GM19351 (cell line): Measurements from ENCODE around the gene RPL15.
"Not testable (repeated sequence)": the region's sequence is repeated elsewhere in the genome, so short reads cannot be mapped to it uniquely, and the experiment has no call there.

Source experiments
- ATAC-seq: cut with Tn5 transposase; IDR thresholded peaks from one replicate; pipeline ENCODE4 v1.9.1; 2021; ENCODE audit warnings: mild to moderate bottlenecking, moderate library complexity; ENCODE audit not compliant: unreplicated experiment

Gene RPL15

DNA sequence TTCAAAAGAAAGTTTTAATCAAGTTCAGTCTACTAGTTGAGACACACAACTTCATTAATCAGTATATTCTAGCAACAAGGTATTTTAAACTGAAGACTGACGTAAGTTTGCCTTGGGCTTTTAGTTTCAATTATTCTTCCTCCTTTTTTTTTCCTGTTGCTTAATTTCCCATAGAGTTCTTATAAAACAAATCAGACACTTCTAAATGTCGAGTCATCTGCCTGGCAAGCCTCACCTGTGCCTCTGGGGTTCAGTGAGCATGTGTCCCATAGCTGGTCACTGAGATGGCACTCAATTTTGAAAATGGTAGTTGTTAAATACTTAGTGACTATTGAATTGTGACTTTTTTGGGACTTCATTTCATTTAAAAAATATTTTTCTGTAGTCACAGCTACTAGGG is 27.5 kb upstream of the RPL15 start:
- ATAC-seq: no peak

DNA sequence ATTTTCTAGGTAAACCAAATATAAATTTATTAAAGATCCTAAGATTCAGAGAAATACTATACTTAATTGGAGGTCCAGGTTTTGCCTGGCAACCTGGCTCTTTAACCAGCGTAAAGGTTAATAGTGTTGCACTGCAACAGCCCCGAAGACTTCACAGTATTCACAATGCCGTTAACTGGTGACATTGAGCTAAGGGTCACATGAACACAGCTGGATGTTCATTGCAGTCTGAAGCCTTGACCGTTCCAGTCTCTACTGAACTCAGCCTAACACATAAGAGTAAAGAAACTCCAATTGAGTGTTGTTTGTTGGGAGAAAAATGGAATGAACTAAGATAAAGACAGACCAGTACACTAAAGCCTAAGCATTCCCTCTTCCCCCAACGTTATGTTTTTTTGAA is 27.0 kb upstream of the RPL15 start:
- no peak for ATAC-seq

DNA sequence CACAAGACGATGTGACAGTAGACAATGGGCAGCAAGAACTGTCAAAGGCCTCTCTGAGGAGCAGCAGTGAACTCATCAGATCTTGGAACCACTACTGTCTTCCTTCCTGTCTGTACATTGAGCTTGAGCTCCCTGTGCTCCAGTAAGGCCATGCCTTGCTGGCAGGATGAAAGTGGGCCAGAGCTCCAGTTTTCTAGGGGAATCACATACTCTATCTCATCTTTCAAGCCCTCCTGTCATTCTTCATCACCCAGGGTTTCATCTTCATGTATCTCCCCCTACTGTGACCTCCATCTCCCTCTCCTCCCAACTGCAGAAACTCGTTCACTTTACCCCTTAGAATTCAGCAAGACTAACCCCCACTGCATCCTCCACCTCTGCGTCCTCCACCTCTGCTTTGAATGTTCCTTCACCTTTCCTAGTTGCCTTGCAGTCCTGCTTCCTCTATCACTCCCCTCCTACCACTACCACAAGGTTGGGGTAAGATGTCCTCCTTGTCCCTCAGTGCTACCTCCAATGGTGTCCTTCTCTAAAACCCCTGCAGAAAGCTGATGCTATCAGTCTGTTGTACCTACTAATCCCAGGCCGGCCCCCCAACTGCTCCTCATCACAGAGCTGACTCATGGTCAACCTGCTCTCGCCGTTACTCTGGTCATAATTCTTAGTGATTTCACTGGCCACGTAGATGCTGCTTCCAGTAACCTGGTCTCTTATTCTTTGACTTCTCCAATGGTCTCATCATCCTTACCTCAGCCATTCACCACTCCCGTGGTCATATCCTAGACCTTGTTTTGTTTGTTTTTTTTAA is 22.5 kb upstream of the RPL15 start:
- no peak for ATAC-seq

DNA sequence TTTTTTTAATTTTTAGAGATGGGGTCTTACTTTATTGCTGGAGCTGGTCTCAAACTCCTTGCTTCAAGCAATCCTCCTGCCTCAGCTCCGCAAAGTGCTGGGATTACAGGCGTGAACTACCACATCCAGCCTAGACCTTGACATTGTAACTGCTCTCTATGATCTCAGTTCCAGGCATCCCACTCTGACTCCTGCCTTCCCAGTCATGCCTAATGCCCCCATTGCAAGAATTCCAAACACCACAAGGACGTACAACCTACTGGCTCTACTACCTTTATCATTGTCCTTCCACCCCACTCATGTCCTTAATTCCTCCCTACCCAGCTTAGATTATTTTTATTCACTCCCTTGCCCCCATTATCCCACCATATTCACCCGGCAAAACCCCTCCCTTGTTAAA is 21.8 kb upstream of the RPL15 start:
- no peak for ATAC-seq

DNA sequence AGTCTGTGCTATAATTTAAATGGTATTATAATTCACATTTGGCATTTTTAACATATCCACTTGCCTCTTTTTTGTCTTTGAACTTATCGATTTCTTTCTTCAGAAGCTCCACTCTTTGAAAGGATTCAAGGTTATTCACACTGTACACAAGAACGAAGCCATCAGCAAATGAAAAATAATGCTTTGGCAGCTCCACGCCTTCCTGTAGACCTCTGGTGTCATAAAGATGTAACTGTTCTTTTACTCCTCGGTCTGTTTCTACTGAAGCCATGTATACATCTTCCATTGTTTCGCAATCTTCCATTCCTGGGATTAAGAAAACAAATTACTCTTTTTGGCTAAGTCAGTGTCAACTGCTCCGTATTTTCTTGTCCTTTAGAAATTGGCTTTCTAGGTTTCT is 16.2 kb upstream of the RPL15 start:
- no peak for ATAC-seq

DNA sequence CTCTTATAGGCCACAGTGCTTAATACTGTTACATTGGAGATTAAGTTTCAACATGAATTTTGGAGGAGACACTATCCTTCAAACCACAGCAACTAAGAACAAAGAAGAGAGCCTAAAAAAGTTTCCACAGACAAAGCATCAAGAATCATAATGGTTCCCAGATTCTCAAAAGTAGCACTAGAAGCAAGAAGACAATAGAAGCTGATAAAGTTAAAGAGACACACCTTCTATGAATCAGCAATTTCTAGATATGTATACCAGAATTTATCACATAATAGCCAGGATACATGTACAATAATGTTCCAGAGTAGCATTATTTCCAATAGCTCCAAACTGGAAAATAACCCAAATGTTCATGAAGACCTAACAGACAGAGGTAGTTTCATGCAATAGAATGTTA is 12.4 kb upstream of the RPL15 start:
- no peak for ATAC-seq

DNA sequence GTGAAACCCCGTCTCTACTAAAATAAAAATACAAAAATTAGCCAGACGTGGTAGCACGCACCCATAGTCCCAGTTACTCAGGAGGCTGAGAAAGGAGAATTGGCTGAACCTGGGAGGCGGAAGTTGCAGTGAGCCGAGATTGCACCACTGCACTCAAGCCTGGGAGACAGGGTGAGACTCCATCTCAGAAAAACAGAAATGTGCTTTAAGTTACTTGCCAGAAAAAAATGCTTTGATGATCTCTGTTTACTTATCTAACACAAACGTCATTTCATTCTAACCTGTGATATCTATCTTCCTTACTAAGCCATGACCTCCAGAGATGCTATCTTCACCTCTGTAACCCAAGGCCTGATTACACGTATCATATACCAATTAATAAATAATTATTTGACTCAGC is 7.6 kb upstream of the RPL15 start:
- ATAC-seq: no peak

DNA sequence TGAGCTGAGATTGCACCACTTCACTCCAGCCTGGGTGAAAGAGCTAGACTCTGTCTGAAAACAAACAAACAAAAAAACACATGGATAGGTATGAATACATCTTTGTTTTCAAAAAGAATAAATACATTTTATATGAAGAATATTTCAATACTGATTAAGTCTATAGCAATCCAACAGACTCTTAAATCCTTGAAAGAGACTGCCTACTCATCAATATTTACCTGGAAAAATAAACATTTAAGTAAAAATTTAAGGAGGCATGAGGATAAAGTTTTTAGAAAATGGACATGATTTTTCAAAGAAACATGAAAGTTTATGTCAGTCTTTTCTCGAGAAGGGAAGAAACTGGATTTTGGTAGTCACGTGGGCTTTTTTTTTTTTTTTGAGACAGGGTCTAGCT is 5.5 kb upstream of the RPL15 start:
- no peak for ATAC-seq

DNA sequence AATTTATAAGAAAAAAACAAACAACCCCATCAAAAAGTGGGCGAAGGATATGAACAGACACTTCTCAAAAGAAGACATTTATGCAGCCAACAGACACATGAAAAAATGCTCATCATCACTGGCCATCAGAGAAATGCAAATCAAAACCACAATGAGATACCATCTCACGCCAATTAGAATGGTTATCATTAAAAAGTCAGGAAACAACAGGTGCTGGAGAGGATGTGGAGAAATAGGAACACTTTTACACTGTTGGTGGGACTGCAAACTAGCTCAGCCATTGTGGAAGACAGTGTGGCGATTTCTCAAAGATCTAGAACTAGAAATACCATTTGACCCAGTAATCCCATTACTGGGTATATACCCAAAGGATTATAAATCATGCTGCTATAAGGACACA is 4.6 kb upstream of the RPL15 start:
- ATAC-seq: not testable (repeated sequence)

DNA sequence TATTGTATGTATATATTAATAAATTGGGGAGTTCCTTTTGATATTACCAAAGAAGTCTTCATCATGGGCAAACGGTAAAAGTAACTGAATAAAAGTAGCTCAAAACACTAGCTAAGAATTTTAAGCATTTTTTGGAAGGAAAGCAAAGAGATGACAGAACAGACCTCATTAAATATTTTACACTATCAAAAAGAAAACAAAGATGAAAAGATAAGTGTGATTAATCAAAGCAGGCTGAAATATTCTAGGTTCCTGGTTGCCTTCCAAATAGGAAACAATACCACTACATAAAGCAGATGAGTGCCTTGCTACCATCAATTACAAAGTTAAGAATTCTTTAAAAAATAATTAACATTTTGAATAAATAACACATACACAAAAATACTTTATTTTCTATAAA is 3.8 kb upstream of the RPL15 start:
- no peak for ATAC-seq

DNA sequence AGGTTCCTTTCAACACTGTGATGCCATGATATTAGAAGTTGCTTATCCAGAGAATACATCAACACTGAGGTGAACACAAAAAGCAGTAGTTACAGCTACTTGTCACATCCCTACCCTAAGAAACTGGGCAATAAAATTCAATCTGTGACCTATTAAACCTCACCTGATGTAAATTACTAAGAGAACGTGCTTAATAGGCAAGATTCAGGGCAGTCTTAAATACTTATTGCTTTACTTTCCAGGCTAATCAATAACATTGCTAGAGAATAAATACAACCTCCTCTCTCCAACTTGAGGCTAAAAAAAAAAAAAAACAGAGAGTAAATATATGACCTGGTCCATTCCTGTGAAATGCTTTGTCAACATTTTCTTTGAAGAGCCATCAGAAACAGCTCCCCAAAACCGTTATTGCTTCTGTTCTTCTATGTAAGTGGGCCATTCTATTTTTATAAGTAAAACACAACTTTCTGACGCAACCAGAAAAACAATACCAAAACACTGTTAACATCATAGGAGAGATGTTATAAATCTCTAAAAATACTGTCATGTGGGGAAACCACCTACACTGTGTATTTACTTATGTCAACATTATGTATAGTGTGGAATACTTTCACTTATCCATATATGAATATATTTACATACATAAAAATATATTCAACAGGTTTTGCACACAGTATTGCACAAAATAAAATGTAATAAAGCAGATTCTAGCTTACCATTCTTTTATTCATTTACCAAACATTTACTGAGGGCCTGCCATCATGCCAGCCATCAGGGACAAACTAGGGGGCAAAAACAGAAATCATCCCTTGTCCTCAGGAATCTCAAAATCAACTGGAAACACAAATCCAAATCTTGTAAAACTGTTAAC is 2.8 kb upstream of the RPL15 start:
- ATAC-seq: peak; percentile 8

DNA sequence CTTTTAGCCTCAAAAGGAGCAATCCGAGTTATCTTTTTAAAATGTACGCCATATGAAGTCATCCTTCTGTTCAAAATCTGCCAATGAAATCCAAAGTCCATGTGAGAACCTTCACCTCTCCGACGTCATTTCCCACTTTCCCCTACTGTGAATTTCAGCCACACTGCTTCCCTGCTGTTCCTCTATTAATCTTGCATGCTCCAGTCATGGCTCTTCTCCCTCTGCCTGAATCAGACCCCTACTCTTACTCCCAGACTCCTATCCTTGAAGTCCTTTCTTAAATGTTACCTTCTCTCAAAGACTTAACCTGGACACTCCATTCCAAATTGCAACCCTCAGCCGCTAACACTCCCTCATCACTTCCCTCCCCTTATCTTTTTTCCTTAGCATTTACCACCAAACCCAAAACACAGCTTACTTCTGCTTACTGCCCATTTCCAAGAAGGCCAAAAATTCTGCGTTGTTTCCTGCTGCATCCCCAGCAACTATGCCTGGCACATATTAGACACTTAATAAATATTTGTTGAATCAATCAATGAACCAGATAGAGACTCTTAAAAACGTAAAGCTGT is 1.3 kb upstream of the RPL15 start:
- no peak for ATAC-seq

DNA sequence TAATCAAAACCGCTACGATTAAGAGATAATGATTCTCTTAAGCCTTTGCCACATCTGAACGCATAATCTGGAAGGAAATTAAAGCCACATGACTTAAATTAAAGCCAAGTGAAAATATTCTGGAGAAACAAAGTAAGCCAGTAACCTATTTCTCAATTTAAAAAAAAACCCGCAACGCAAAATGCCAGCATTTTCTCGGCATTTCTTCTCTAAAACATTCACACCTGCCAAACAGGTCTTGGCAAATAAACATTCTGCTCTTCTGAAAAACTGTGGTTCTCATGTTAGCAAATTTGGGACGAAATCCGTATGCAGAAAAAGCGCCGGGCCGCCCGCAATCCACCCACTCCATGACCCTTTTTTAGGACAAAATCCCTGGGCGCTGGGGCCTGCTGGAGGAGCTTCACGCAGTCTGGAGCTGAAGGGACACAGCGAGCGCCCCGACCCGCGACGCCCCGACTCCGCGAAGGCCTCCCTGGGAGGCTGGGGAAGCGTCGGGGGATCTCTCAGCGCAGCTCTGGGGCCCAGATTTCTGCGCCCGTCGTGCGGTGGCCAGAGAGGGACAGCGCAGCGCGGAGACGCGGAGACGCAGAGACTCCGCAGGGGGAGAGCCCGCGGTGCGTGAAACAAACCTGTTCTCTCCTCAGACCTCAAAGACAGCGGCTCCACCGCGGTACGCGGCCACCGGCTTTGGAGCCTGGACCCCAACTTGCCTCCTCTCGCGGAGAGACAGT is 613 bp upstream of the RPL15 start:
- ATAC-seq: peak; percentile 37

DNA sequence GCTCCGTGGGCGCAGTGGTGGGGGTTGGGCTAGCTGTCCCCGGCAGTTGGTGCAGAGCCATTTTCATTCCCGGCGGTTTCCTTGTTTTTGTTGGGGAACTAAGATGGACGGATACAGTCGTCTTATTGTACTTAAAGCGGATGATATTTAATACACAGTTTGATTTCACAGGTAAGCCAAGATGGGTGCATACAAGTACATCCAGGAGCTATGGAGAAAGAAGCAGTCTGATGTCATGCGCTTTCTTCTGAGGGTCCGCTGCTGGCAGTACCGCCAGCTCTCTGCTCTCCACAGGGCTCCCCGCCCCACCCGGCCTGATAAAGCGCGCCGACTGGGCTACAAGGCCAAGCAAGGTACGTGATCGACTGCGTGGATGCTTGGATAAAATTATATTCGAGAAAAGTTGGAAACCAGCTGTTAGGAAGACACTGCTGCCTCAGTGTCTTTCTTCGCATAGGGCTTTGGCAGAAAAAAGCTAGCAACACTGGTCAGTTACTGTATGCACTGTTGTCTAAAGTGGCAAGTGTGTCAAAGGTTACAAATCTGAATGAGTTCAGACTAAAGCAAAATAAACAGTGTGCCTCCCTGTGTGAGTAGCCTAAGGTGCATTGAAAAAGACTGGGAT is 859 bp downstream of the RPL15 start:
- ATAC-seq: not testable (repeated sequence)

DNA sequence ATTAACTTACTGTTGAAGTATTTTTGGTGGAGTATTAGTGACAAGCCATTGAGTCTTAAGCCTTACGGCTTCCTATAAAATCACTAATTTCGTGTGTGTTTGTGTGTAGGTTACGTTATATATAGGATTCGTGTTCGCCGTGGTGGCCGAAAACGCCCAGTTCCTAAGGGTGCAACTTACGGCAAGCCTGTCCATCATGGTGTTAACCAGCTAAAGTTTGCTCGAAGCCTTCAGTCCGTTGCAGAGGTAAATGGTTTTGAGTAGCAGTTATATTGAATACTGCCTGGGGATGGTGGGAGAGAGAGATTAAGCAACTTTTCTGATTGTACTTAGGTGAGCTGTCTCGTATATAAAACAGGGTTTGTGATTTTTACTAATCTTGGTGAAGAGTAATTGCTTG is 1.4 kb downstream of the RPL15 start:
- not testable (repeated sequence) for ATAC-seq

DNA sequence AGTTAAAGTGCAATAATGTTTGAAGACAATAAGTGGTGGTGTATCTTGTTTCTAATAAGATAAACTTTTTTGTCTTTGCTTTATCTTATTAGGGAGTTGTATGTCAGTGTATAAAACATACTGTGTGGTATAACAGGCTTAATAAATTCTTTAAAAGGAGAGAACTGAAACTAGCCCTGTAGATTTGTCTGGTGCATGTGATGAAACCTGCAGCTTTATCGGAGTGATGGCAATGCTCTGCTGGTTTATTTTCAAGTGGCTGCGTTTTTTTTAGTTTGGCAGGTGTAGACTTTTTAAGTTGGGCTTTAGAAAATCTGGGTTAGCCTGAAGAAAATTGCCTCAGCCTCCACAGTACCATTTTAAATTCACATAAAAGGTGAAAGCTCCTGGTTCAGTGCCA is 2.7 kb downstream of the RPL15 start:
- ATAC-seq: no peak

DNA sequence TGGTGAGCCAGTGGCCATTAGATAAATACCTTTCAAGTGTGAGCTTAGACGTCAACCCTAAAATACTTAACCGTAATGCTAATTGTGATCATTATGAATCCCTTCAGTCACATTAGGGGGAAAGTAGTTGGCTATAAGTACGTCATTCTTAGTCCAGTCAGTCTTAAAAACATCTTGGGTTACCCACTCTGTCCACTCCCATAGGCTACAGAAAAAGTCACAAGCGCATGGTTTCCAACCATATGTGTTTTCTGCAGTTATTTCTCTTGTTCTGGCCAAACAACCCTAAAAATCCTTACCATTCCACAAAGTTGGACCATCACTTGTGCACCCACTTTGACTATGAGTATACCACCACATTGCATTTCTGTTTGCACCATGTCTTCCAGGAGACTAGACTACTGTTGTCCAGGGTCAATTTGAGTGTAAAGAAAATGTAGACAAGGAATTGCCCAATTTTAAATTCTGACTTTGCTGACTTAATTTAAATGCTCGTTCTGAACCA is 3.3 kb downstream of the RPL15 start:
- ATAC-seq: no peak

DNA sequence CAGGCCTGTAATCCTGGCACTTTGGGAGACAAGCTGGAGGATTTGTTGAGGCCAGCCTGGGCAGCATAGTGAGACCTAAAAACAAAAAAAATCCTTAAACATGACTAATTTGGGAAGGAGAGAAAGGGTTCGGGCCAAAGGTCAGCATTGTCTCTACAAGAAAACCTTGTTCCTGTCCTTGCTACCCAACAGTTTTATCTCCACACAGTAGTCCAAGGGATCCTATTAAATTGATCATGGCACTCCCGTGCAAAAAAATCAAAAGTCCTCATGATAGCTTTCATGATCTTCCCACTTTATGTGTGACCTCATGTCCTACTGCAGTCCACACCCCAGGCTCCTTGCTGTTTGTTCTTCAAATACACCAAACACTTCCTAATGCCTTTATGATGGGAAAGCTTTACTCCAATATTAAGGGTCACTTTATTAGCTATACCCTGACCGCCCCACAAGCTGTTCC is 4.2 kb downstream of the RPL15 start:
- ATAC-seq: no peak

DNA sequence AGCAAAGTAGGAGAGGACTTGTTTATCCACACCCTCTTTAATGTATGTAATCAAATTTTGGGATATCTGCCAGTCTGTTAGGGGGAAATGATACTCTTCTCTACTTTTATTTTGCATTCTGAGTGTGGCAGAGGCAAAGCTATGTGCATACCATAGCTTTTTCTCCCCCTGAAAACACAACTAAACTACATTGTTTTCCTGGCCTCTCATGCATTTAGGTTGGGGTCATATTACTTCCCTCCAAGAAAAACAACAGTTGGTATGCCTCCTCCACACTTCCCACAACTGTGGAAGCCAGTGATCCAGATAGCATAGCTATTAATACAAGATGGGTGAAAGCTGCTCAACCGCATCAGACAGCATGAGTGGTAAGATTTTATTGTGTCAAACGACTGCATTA is 6.9 kb downstream of the RPL15 start:
- ATAC-seq: no peak

DNA sequence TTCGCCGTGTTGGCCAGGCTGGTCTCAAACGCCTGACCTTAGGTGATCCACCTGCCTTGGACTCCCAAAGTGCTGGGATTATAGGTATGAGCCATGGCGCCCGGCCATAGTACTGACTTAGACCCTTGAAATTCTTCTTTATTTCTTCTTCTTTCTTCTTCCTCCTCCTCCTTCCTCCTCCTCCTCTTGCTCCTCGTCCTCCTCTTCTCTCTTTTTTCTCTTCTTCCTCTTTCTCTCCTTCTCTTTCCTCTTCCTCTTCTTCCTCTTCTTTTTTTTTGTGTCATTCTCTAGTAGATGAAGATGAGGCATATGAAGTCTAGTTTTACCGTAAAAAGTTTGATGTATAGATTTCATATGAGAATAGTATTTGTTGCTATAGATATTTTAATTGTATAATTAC is 9.3 kb downstream of the RPL15 start:
- ATAC-seq: no peak
